NCI-H2029 (cell line): Measurements from ENCODE around the gene CTU2.

ENCODE experiments used
- DNase-seq: peaks from one replicate; lab custom pipeline; 2025; lab: John Stamatoyannopoulos, UW

Gene CTU2

DNA sequence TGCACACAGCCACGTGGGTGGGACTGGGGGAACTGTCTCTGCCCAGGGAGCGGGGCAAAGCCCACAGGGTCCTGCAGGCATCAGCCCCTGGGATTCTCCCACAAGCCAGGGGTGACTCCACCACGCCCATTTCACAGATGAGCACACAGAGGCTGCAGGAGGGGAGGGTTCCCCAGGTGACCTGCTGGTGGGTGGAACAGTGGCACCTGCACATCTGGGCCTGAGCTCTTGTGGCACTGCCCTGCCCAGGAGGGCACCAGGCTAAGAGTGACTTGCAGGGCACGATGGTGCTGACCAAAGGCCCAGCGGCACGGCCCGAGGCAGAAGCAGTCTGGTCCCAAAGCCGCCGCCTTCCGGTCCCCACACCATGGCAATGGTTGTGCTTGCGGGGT is 54.8 kb downstream of the CTU2 start:
- DNase-seq, result no peak

DNA sequence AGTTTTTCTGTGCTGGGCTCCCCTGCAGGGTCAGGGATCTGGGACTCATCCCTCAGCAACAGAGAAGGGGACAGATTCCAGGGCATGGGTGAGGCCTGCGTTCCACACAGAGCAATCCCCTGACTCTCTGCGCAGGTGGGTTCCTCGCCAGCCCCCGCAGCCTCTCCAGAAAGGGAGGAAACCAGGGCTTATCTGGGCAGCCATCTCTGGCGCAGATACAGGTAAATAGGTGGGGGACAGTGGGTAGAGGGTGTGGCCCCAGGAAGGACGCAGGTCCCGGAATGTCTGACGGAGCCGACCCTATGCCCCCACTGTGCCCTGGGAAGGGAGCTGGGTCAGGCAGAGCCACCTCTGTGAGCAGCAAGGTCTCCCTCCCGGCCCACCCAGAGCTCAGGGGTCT is 55.5 kb downstream of the CTU2 start:
- DNase-seq, result no peak

DNA sequence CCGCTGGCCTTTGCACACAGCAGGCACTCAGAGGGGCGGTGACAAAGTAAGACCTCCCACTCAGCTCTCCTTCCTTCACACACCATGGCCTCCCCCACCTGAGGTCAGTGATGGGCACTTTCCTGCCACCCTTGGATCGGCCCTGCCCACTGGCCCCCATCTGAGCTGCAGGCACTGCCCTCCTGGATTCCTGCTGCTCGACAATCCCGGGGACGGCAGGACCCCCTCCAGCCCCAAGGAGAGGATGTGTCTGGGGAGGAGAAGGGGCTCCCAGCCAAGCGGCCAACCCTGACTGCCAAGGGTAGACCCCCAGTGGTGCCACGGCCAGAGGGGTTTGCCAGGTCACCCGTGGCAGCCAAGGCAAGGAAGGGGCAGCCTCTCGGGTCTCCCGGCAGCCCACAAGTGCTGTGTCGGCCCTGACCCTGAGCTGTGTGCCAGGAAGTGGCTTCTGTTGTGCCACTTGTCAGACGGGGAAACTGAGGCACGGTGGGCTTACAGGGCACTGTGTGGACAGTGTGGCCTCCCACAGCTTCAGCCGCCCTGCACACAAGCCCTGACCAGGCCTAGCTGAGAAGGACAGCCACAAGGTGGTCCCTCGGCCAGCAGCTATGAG is 56.1 kb downstream of the CTU2 start:
- DNase-seq, result no peak

DNA sequence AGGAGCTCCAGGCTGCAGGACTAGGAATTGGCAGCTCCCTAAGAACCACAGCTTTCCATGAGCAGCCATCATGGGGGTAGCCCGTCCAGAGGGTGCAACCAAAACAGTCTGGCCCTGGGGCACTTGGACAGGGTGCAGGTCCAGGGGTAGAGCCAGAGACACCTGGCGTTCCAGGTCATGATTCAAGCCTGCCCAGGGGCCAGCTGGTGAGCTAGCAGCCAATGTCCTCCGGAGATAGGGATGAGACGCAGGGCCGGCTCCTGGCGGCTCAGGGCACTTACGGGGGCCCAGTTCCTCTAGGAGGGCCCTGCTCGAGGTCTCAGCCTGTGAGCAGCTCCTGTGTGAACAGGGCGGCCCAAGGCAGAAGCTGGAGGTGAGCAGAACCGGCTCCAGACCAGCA is 56.6 kb downstream of the CTU2 start:
- no peak for DNase-seq

DNA sequence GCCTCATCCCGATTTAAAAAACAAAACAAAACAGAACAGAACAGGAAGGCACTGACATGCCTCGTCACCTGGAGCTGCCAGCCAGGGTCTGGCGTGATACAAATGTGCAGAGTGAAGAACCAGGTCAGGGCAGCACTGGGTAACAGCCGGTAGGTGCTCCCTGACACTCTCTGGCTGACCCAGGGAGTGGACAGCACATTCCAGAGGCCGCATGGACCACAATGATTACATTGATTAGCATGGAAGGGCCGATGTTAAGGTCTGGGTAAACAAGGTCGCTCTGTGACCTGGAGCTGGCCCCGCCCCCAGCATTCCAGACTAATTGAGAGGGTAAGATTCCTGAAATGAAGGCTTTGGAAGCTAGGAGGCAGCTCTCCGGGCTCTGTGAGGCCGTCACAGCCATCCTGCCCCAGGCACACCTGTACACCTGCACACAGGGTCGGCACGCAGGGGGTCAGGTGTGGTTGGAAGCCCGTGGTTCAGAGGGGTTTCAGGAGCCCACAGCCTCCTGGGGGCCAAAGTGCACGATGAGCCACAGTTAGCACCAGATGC is 57.3 kb downstream of the CTU2 start:
- no peak for DNase-seq

DNA sequence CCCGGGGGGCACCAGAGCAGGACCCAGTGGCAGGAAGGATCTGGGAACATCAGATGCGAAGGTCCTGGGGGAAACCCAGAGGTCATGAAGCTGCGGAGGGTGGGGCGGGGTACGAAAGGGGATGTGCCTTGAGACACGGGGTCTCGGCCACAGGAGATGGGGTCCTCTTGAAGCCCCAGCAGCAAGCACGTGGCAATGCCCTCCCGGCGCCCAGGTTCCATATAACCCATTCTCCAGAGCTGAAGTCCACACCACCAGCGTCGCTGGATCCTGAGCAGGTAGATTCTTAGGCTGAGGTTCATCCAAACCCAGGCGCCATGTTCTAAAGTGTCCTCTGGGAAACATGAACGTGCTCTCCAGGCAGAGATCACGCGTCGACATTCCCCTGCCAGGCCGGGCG is 57.8 kb downstream of the CTU2 start:
- DNase-seq, result no peak

DNA sequence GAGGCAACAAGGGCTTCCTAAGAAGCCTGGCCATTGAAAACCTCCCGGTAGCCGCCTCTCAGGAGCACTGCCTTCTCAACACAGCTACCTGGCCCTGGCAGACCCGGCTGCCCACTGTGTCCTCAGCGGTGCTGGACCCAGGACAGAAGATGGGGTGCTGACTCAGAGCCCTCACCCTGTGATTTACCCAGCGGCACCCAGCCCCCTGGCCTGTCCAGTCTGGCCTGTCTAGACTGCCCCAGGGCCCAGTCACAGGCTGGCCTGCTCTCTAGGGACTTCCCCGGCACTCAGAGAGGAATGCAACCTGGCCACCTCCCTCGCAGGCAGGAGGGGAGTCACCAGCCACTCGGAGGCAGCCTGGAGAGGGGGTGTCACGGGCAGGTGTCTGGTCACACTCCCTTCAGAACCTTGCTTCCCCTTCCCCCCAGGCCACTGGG is 58.6 kb downstream of the CTU2 start:
- DNase-seq, result no peak
